GM12872 (cell line): Measurements from ENCODE around the gene ATL2.

Experiments
- CTCF ChIP-seq: IDR thresholded peaks from 3 replicates; pipeline ENCODE4 v1.5.1; 2011; ENCODE audit warnings: low read depth, mild to moderate bottlenecking, low read length, moderate library complexity; ENCODE audit not compliant: insufficient read depth

The ATL2 gene

DNA sequence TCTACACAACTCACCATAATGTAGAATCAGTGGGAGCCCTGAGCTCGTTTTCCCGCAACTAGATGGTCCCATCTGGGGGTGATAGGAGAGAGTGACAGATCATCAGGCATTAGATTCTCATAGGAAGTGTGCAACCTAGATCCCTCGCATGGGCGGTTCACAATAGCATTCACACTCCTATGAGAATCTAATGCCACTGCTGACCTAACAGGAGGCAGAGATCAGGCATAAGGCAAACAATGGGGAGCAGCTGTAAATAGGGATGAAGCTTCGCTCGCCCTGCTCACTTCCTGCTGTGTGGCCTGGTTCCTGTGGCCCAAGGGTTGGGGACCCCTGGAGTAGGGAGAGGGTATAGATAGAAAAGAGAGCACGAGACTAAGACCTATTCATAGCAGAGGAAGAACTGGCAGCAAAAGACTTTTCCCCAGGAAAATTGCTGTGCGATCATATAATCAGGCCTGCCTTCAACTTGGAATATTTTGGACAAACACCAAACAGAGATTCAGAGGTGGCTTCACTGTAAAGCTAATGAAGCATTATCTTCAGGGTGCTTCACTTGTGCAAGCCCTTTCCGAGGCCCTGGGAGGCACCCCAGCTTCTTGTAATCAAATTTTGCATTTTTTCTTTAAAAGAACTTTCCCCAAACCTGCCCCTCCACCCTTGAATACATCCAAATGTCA lies 29.0 kb upstream of the ATL2 start:
- no peak for TF ChIP-seq CTCF

- TF ChIP-seq CTCF, result no peak
Measured at GRCh38 chr2:38400513-38400912, 23.4 kb upstream of the ATL2 start.

DNA sequence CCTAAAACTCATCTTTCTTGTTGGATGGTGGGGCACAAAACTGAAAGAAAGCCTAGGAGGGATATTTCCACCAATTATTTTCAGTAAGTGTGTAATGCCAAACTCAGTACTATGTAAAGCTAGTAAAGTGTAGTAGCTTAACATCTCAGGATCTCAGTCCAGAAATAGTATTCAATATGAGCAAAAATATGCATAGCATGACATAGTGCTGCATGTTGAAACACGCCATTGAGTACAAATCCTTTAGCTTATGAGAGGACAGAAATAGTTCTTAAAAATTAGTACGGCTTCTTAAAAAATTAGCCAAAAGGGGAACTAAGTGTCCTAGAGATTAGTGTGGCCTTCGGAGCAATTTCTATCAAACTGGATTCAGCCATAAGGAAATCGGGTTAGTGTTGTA lies 21.7 kb upstream of the ATL2 start:
- TF ChIP-seq CTCF, result no peak

GRCh38 chr2:38394903-38395341 lies 17.8 kb upstream of the ATL2 start:
- no peak for TF ChIP-seq CTCF

- TF ChIP-seq CTCF, result no peak
Measured at GRCh38 chr2:38394041-38394440, 17.0 kb upstream of the ATL2 start.

DNA sequence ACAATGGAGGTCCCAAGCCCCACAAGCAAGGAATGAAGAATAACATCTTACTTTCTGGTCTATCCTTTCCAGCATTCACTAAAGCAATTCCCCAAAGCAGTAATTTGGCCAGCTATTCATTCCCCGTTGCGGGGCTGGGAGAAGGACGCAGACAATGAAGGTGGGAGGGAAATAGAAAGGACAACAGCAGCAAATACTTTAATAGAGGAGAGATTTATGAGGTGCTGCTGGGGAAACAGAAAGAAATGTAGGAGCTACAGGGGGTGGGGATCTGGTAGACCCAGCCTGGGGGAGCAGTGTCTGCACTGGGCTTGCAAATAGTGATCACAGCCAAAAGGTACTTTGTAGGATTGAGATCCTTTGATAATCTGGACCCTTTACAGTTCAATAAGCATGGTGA lies 13.9 kb upstream of the ATL2 start:
- TF ChIP-seq CTCF, result no peak

DNA sequence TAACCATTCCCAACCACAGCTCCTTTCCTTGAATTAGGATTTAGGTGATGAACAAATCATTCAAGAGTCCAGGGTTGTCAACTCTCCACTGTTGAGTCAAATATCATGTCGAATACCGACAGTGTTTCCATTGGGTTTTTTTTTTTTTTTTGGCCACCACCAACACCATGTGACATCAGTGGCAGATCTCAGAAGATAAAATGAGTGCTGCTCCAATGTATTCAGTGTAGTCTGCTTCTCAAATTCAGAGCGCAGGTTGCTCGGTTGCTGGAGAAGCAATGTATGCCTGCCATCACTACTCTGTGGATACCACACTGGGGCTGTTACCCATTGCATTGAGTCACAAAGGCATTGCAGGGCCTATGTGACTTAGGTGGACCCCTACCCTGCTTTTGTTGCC lies 10.8 kb upstream of the ATL2 start:
- TF ChIP-seq CTCF, result no peak
